GM12878 (cell line): ENCODE data around the gene DDX50. TPM values are rescaled to one million over a fixed set of nuclear protein-coding genes. Genes with fewer than 3 reads are reported as not detected.

Experiments
- BHLHE40 ChIP-seq, 2 experiments: fragments of 450-650 bp in 1 of 2; IDR thresholded peaks; 2 replicates each; pipeline ENCODE4 v1.6.1; 2011 to 2017; ENCODE audit warnings: low read depth in 2 of 2, borderline replicate concordance in 1 of 2, improper control_type of control experiment in 1 of 2, low read length in 1 of 2, mild to moderate bottlenecking in 1 of 2
- CEBPZ ChIP-seq: fragments of 150-350 bp; IDR thresholded peaks from 2 replicates; pipeline ENCODE4 v1.6.1; 2016; ENCODE audit warnings: low read depth, low read length
- CHD4 ChIP-seq: fragments of 200-600 bp; sonication (generic); IDR thresholded peaks from 2 replicates; pipeline ENCODE4 v1.6.1; 2016; ENCODE audit warnings: mild to moderate bottlenecking
- CUX1 ChIP-seq: IDR thresholded peaks from 2 replicates; pipeline ENCODE4 v1.6.1; 2012; ENCODE audit warnings: improper control_type of control experiment, low read depth, low read length; ENCODE audit not compliant: insufficient replicate concordance
- DPF2 ChIP-seq: fragments of 450-650 bp; IDR thresholded peaks from 2 replicates; pipeline ENCODE4 v1.6.1; 2017; ENCODE audit warnings: mild to moderate bottlenecking
- MAX ChIP-seq: IDR thresholded peaks from 2 replicates; pipeline ENCODE4 v1.6.1; 2012; ENCODE audit warnings: low read depth, low read length, improper control_type of control experiment
- MEF2A ChIP-seq: IDR thresholded peaks from 2 replicates; pipeline ENCODE4 v1.6.1; 2011; ENCODE audit warnings: low read depth, mild to moderate bottlenecking, low read length, moderate library complexity; ENCODE audit not compliant: insufficient read depth
- MLLT1 ChIP-seq: fragments of 450-650 bp; IDR thresholded peaks from 2 replicates; pipeline ENCODE4 v1.6.1; 2016; ENCODE audit warnings: mild to moderate bottlenecking
- MXI1 ChIP-seq: fragments of 150-350 bp; IDR thresholded peaks from 2 replicates; pipeline ENCODE4 v1.6.1; 2011; ENCODE audit warnings: low read depth, mild to moderate bottlenecking, inconsistent platforms, low read length, improper control_type of control experiment
- PML ChIP-seq: IDR thresholded peaks from 2 replicates; pipeline ENCODE4 v1.6.1; 2012; ENCODE audit warnings: low read length, inconsistent platforms
- REST ChIP-seq: IDR thresholded peaks from 2 replicates; pipeline ENCODE4 v1.6.1; 2012; ENCODE audit warnings: mild to moderate bottlenecking, low read depth, low read length
- SIX5 ChIP-seq: IDR thresholded peaks from 2 replicates; pipeline ENCODE4 v1.6.1; 2011; ENCODE audit warnings: mild to moderate bottlenecking, low read depth, low read length, moderate library complexity; ENCODE audit not compliant: severe bottlenecking
- SREBF1 ChIP-seq: IDR thresholded peaks from 2 replicates; pipeline ENCODE4 v1.6.1; 2012; ENCODE audit warnings: mild to moderate bottlenecking, low read length
- polyA plus RNA-seq, 11 experiments: library from polyadenylated mRNA; depleted of rRNA in 4 of 11; unstranded in 6 of 11; stranded (reverse) in 5 of 11; fragments of >200 nt; fragmentation: Nextera tagmentation in 4 of 11; fragmentation: Illumina TruSeq in 1 of 11; extraction: Ambion mirVana in 4 of 11; extraction: Trizol in 1 of 11; gene quantifications; 1 replicate in 1 of 11; 2 replicates in 10 of 11; pipeline versions ENCODE4 v1.2.1 to v1.2.3, GENCODE V29; 2011 to 2016; ENCODE audit warnings: inconsistent platforms in 2 of 11, missing spikeins in 2 of 11, low read depth in 1 of 11
- total RNA-seq, 4 experiments: library from RNA; depleted of rRNA in 3 of 4; stranded (reverse); fragments of >200 nt in 3 of 4; fragmentation: Illumina TruSeq in 1 of 4; extraction: Trizol in 1 of 4; gene quantifications; 2 replicates each; pipeline versions ENCODE4 v1.2.1 to v1.2.3, GENCODE V29; 2013 to 2021

DDX50 gene
- total and polyA plus RNA-seq, 10 of the 15 experiments (the other 5 are each of a cell fraction or from before 2014, with no cell fraction given) = 24.9 to 52.0 (median 36.8) TPM

GRCh38 chr10:68988530-68989316, 87.6 kb downstream of the DDX50 start, which contains the start of gene KIFBP (continued):
- no peak for TF ChIP-seq CHD4
- peak; percentile 81; the same call in 1 of the 2 replicates for TF ChIP-seq PML
- 0 out of 2 replicates have a peak, but pooled peaks have one; percentile 48 for TF ChIP-seq MEF2A
- no peak for TF ChIP-seq CUX1
- TF ChIP-seq MLLT1 = no peak
- no peak for TF ChIP-seq MAX
- TF ChIP-seq SREBF1 = no peak
- peak in 1 of 2 experiments; percentile 15; a peak in 1 of 4 replicates for TF ChIP-seq BHLHE40 (IDR thresholded peaks at IDR 0.05; ENCODE audit: borderline replicate concordance in 1 of 2, low read depth in 2 of 2, low read length in 1 of 2)
- no peak for TF ChIP-seq SIX5
- no peak for TF ChIP-seq CEBPZ
- no peak for TF ChIP-seq REST
- 0 out of 2 replicates have a peak, but pooled peaks have one; percentile 59 for TF ChIP-seq DPF2
- TF ChIP-seq MXI1 = peak; percentile 90
